Stimulated activated CD4-positive, alpha-beta T cell treated with anti-CD3 and anti-CD28 coated beads, Interleukin-1b, Interleukin-23, amount 100 ng/mL, for 1 hour (primary cell): ENCODE measurements around the gene SKA3.

Source experiments
- DNase-seq, 2 donors: peaks; one replicate each; pipeline ENCODE4 v3.0.0-alpha.2; 2020; ENCODE audit warnings: low read depth in 2 of 2

SKA3 gene

GRCh38 chr13:21115231-21115630 lies 61.1 kb downstream of the SKA3 start:
- DNase-seq: no peak

- no peak for DNase-seq
These were observed 64.8 kb downstream of the SKA3 start for GRCh38 chr13:21111546-21111945.

GRCh38 chr13:21109168-21109567 lies 67.2 kb downstream of the SKA3 start:
- no peak for DNase-seq

DNA sequence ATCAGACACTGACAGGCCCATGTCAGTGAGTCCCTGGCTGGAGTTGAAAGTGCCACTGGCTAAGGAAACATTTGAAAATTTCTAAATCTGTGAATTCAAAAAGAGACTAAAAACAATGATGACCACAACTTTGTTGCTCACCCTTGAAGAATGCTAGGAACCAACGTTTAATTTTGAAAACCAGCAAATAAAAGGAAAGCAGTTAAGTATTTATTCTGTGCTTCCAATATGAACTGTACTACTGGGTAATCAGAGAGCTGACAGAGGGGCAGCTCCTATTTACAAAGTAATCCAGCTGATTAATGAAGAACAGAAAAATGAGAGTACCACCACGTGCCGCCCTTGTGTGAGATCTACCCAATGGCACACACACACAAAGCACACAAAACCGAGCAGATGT lies 70.3 kb downstream of the SKA3 start:
- DNase-seq: no peak

DNA sequence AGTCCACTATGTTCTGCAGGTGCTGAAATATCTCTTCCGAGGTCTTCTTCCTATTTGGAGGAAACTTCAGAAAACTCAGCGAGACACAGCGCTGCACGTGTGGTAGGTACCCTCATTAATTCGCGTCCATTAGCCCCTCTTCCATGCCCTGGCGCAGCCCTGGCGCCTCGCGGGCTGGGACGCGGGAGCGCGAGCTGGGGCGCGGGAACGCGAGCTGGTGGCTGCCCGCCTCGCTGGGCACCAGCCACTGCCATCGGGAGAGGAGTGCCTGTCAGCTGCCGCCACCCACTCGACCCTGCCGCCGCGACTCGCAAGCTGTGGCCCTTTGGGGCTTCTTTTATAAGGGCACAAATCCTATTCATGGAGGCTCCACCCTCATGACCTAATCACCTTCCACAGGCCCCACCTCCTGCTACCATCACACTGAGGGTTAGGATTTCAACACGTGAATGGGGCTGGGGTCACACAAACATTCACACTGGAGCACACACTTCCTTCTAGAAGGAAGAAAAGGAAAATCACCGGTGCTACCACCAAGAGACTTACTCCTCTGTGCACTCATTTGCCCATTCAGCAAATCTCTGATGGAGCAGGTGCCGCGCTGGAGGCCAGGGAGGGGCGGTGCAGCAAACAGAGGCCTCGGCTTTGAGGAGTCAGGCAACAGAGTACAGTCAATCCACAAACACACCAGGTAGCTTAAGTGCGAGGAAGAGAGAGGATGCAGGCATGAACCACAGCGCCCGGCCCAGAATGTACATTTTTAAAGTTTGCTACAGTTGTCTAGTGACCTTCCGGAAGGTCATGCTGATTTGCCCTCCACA lies 71.9 kb downstream of the SKA3 start:
- no peak for DNase-seq
